H1 (cell line): ENCODE measurements around the gene IL12RB2.
A peak's percentile ranks its signal among the peaks of the same experiment; 100 is the strongest.

Source experiments
- CTCF ChIP-seq, 3 experiments: IDR thresholded peaks; 1 replicate in 2 of 3; 2 replicates in 1 of 3; pipeline versions ENCODE4 v1.5.1 to v1.6.1; 2011; ENCODE audit warnings: low read length in 3 of 3, mild to moderate bottlenecking in 3 of 3, inconsistent platforms in 2 of 3, low read depth in 1 of 3, moderate library complexity in 1 of 3; ENCODE audit not compliant: insufficient read depth in 1 of 3; ENCODE audit errors: control extremely low read depth in 1 of 3
- E2F6 ChIP-seq: IDR thresholded peaks from 2 replicates; pipeline ENCODE4 v1.6.1; 2012; ENCODE audit warnings: inconsistent platforms
- HDAC6 ChIP-seq: IDR thresholded peaks from one replicate; pipeline ENCODE4 v1.7.1; 2012; ENCODE audit warnings: low read depth, mild to moderate bottlenecking, inconsistent platforms, low read length, moderate library complexity
- PHF8 ChIP-seq: fragments of 200-600 bp; sonication (generic); conservative IDR thresholded peaks from 2 replicates; pipeline ENCODE4 v1.7.1; 2012; ENCODE audit warnings: low read depth, mild to moderate bottlenecking, inconsistent platforms, low read length, moderate library complexity
- POLR2AphosphoS5 ChIP-seq: IDR thresholded peaks from 2 replicates; pipeline ENCODE4 v1.6.1; 2011; ENCODE audit warnings: low read depth, low read length
- TAF1 ChIP-seq: IDR thresholded peaks from 2 replicates; pipeline ENCODE4 v1.6.1; 2011; ENCODE audit warnings: mild to moderate bottlenecking, low read depth, low read length
- YY1 ChIP-seq: IDR thresholded peaks from 2 replicates; pipeline ENCODE4 v1.6.1; 2011; ENCODE audit warnings: low read depth, mild to moderate bottlenecking, low read length

DNA sequence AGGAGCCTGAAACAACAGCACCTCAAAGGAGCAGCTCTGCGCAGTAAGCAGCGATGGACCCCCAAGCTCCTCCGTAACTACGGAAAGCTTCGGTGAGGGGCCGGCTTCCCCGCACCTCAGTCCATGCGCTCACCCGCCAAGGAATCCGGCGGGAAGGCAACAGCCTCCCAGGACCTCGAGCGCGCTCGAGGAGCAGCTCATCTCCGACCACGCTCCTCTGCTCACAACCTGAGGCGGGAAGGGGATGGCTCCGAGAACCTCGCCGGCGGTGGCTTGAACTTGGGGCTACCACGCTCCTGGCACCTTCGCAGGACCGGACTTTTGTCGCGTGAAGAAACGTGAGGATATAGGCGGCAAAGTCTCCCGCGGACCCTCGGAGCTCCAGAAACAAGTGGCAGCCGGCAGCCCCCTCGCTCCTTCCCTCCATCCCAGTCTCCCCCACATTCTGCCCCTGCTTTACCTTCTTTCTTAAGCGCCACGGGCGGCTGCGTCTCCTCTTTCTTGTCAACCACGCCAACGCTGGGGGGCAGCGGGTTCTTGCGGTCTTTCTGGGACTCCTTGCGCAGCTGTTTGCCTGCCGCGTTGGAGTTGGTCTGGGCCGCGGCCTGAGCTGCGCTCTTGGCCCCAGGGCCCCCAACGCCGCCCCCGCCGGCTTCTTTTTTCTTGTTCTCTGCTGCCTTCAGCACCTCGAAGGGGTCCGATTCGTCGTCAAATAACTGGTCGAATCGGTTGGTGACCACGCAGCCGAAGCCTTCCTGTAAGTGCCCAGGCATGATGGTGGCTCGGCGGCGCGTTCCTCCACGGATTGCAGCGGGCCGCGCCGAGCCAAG is 122.1 kb downstream of the IL12RB2 start:
- TF ChIP-seq HDAC6 (no peak), YY1 (no peak), E2F6 (peak; percentile 27; the same call in 1 of the 2 replicates), PHF8 (peak; percentile 30), CTCF (IDR thresholded peaks at IDR 0.05; ENCODE audit: control extremely low read depth in 1 of 3, insufficient read depth in 1 of 3, low read depth in 1 of 3, low read length in 3 of 3) (no peak), TAF1 (peak; percentile 19; the same call in 1 of the 2 replicates), POLR2AphosphoS5 (no peak; the same call in 1 of the 2 replicates)
